ENCODE results near the gene MRGPRF. TPM values are rescaled to one million over a fixed set of nuclear protein-coding genes. Genes with fewer than 3 reads are reported as not detected.

The MRGPRF gene
- total RNA-seq, 6 experiments from 2014 or later, result 51.4 to 74.9 (median 63.9) TPM

GRCh38 chr11:69024509-69024908 is 11.5 kb upstream of the MRGPRF start:
- DNase-seq, result no peak
- H3K4me3 Mint-ChIP-seq, result no peak overlapping the region
- no peaks in the 10 kb centered on the region; the same call in none of the 2 replicates for H3K27me3 Mint-ChIP-seq (ENCODE audit: insufficient read depth)
- H3K4me1 Mint-ChIP-seq (ENCODE audit: low read depth), result no peaks in the 10 kb centered on the region
- TF ChIP-seq CTCF (IDR thresholded peaks at IDR 0.05), result no peak
- H3K9me3 Mint-ChIP-seq, result no peaks in the 10 kb centered on the region
- H3K36me3 Mint-ChIP-seq (ENCODE audit: low read depth), result no peaks in the 10 kb centered on the region
- H3K27ac Mint-ChIP-seq, result no peak overlapping the region

- no peak for DNase-seq
- Mint-ChIP-seq H3K9me3 (no peaks in the 10 kb centered on the region), H3K4me3 (no peak overlapping the region), H3K4me1 (ENCODE audit: low read depth) (peaks cover 16% of the 10 kb centered on the region), H3K27ac (no peak overlapping the region), H3K27me3 (ENCODE audit: insufficient read depth) (no peaks in the 10 kb centered on the region; the same call in 1 of the 2 replicates), H3K36me3 (ENCODE audit: low read depth) (no peaks in the 10 kb centered on the region)
- no peak for TF ChIP-seq CTCF (IDR thresholded peaks at IDR 0.05)
These were observed 9.2 kb upstream of the MRGPRF start for GRCh38 chr11:69022260-69022659.

GRCh38 chr11:69018924-69019323 is 5.9 kb upstream of the MRGPRF start:
- DNase-seq, result peak; percentile 58
- peaks cover 23% of the 10 kb centered on the region for H3K4me1 Mint-ChIP-seq (ENCODE audit: low read depth)
- H3K27me3 Mint-ChIP-seq (ENCODE audit: insufficient read depth), result peaks cover 3% of the 10 kb centered on the region
- H3K27ac Mint-ChIP-seq, result peak overlapping the region; percentile 87
- H3K9me3 Mint-ChIP-seq, result no peaks in the 10 kb centered on the region
- H3K4me3 Mint-ChIP-seq, result peak overlapping the region; percentile 8; the same call in 1 of the 2 replicates
- no peak for TF ChIP-seq CTCF (IDR thresholded peaks at IDR 0.05)
- H3K36me3 Mint-ChIP-seq (ENCODE audit: low read depth), result no peaks in the 10 kb centered on the region

- Mint-ChIP-seq H3K4me1 (ENCODE audit: low read depth) (peaks cover 24% of the 10 kb centered on the region), H3K9me3 (no peaks in the 10 kb centered on the region), H3K4me3 (no peak overlapping the region), H3K27me3 (ENCODE audit: insufficient read depth) (peaks cover 3% of the 10 kb centered on the region), H3K36me3 (ENCODE audit: low read depth) (no peaks in the 10 kb centered on the region), H3K27ac (no peak overlapping the region)
- no peak for DNase-seq
- TF ChIP-seq CTCF (IDR thresholded peaks at IDR 0.05), result no peak
These were observed 4.9 kb upstream of the MRGPRF start for GRCh38 chr11:69017951-69018350.

GRCh38 chr11:69014898-69015549 is 2.0 kb upstream of the MRGPRF start:
- Mint-ChIP-seq H3K4me1 (ENCODE audit: low read depth) (peaks cover 42% of the 10 kb centered on the region), H3K9me3 (no peaks in the 10 kb centered on the region), H3K27me3 (ENCODE audit: insufficient read depth) (peaks cover 9% of the 10 kb centered on the region), H3K36me3 (ENCODE audit: low read depth) (no peaks in the 10 kb centered on the region), H3K27ac (no peak overlapping the region), H3K4me3 (no peak overlapping the region)
- no peak for TF ChIP-seq CTCF (IDR thresholded peaks at IDR 0.05)
- DNase-seq, result no peak

All from HFFc6 (cell line).